ENCODE data around the gene ELMO1.

The ELMO1 gene

GRCh38 chr7:37035631-37036030 is 413.0 kb downstream of the ELMO1 start:
- no peak for TF ChIP-seq CTCF (IDR thresholded peaks at IDR 0.05; ENCODE audit: insufficient read depth, low read length, missing control alignments)
- CTCF ChIA-PET = no interaction called here

GRCh38 chr7:37033141-37033540 is 415.5 kb downstream of the ELMO1 start:
- DNase-seq (ENCODE audit: low read depth, low spot score) = no peak
- TF ChIP-seq CTCF (IDR thresholded peaks at IDR 0.05; ENCODE audit: insufficient read depth, low read length, missing control alignments) = no peak
- ChIA-PET POLR2A (no interaction called here), CTCF (no interaction called here)
- H3K4me3 ChIP-seq (ENCODE audit: low read depth, low read length) = no peak overlapping the region

More at GRCh38 chr7:37035631-37036030, 413.0 kb downstream of the ELMO1 start:
- POLR2A ChIA-PET = no interaction called here
- DNase-seq (ENCODE audit: low read depth, low spot score) = no peak
- H3K4me3 ChIP-seq (ENCODE audit: low read depth, low read length) = no peak overlapping the region

- DNase-seq (ENCODE audit: low read depth, low spot score) = no peak
- ChIA-PET POLR2A (no interaction called here), CTCF (no interaction called here)
- H3K4me3 ChIP-seq (ENCODE audit: low read depth, low read length) = no peak overlapping the region
- no peak for TF ChIP-seq CTCF (IDR thresholded peaks at IDR 0.05; ENCODE audit: insufficient read depth, low read length, missing control alignments)
Observed at GRCh38 chr7:37032258-37032601, 416.4 kb downstream of the ELMO1 start.

- CTCF ChIA-PET = interaction anchor here (1.3 to 1.8 kb wide), 2 partner anchors 150 to 167 kb away, joined by 4 to 5 read pairs; no protein-coding TSS in a partner anchor
- POLR2A ChIA-PET = no interaction called here
- TF ChIP-seq CTCF (IDR thresholded peaks at IDR 0.05; ENCODE audit: insufficient read depth, low read length, missing control alignments) = no peak
- peak; percentile 97 for DNase-seq (ENCODE audit: low read depth, low spot score)
- H3K4me3 ChIP-seq (ENCODE audit: low read depth, low read length) = no peak overlapping the region
Observed at GRCh38 chr7:37031571-37032257, 416.9 kb downstream of the ELMO1 start.

- CTCF ChIA-PET = interaction anchor here (1.1 to 2.7 kb wide), 3 partner anchors 62 to 171 kb away, joined by 3 to 20 read pairs (median 8); no protein-coding TSS in a partner anchor
- POLR2A ChIA-PET = no interaction called here
- TF ChIP-seq CTCF (IDR thresholded peaks at IDR 0.05; ENCODE audit: insufficient read depth, low read length, missing control alignments) = no peak
- no peak overlapping the region for H3K4me3 ChIP-seq (ENCODE audit: low read depth, low read length)
- no peak for DNase-seq (ENCODE audit: low read depth, low spot score)
Observed at GRCh38 chr7:37028909-37029440, 419.7 kb downstream of the ELMO1 start.

GRCh38 chr7:37027557-37028341 is 420.9 kb downstream of the ELMO1 start:
- POLR2A ChIA-PET = no interaction called here
- DNase-seq (ENCODE audit: low read depth, low spot score) = no peak
- H3K4me3 ChIP-seq (ENCODE audit: low read depth, low read length) = no peak overlapping the region
- CTCF ChIA-PET = interaction anchor here (2.2 to 2.7 kb wide), 2 partner anchors 155 to 173 kb away, joined by 8 to 20 read pairs; no protein-coding TSS in a partner anchor
- TF ChIP-seq CTCF (IDR thresholded peaks at IDR 0.05; ENCODE audit: insufficient read depth, low read length, missing control alignments) = no peak
